Body of pancreas (tissue), 4 donors: ENCODE results near the gene GRK6.

ENCODE experiments used
- POLR2A ChIP-seq, 3 donors: fragments of 450-650 bp; IDR thresholded peaks; one replicate each; pipeline ENCODE4 v1.6.1; 2016; ENCODE audit warnings: antibody characterized with exemption in 3 of 3, mild to moderate bottlenecking in 2 of 3
- TF ChIP-seq, protein P1 (sequence below), 7 experiments: fragments of 450-650 bp in 4 of 7; fragments of 200-600 bp in 3 of 7; sonication (generic) in 3 of 7; IDR thresholded peaks; one replicate each; pipeline ENCODE4 v1.5.1; 2016 to 2019; ENCODE audit warnings: antibody characterized with exemption in 7 of 7

DNA sequence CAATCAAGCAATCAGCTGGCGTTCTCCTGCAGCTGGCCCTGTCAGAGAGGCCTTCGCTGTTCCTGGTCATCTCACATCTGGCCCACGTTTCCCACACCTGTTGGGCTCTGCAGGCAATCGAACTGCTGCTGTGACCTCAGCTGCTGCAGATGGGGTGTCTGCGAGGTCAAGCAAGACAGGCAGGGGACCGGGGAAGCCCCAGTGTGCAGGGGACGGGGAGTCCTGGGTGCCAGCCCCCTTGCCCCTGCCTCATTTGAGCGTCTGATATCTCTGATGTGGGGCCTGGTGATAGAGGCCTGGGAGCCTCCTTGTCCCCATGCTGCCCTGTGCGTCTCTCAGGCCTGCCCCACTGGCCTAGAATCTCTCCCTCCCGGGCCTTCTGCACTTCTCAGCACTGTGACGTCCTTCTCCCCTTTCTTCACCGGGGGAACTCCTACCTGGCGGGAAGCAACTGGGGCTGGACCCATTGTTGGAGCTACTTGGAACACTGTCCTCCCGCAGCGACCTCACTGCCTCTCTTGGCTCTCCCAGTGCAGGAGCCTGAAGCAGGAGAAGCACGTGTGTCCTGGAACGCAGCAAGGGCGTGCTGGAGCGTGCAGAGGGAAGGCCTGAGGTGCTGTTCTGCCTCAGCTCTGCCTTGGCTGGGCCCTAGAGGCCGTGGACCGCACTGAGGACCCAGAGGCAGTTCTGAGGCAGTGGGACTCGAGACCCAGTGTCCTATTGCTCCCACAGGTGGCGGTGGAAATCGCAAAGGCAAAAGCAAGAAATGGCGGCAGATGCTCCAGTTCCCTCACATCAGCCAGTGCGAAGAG, 3.9 kb downstream of the GRK6 start:
- TF ChIP-seq, protein P1, sequence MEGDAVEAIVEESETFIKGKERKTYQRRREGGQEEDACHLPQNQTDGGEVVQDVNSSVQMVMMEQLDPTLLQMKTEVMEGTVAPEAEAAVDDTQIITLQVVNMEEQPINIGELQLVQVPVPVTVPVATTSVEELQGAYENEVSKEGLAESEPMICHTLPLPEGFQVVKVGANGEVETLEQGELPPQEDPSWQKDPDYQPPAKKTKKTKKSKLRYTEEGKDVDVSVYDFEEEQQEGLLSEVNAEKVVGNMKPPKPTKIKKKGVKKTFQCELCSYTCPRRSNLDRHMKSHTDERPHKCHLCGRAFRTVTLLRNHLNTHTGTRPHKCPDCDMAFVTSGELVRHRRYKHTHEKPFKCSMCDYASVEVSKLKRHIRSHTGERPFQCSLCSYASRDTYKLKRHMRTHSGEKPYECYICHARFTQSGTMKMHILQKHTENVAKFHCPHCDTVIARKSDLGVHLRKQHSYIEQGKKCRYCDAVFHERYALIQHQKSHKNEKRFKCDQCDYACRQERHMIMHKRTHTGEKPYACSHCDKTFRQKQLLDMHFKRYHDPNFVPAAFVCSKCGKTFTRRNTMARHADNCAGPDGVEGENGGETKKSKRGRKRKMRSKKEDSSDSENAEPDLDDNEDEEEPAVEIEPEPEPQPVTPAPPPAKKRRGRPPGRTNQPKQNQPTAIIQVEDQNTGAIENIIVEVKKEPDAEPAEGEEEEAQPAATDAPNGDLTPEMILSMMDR (IDR thresholded peaks at IDR 0.05), result no peak
- no peak for TF ChIP-seq POLR2A (IDR thresholded peaks at IDR 0.05)
